Raji (cell line): ENCODE measurements around the gene PLCG2.

ENCODE experiments used
- POLR2A ChIP-seq: IDR thresholded peaks from 2 replicates; pipeline ENCODE4 v1.6.1; 2011; ENCODE audit warnings: low read depth, low read length, control low read depth; ENCODE audit not compliant: insufficient read depth

The PLCG2 gene

DNA sequence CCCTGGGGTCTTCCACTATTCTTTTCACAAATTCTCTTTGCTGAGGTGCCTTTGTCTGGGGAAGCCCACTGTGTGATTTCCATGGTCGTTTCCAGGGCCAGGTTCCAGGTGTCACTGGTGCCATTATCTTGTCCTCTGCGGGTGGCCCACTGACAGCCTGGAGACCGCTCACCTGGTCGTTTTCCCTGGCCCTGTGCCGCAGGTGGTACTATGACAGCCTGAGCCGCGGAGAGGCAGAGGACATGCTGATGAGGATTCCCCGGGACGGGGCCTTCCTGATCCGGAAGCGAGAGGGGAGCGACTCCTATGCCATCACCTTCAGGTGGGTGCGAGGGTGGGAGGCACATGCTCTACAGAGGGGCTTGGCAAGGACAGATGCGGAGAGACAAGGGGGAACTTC is 133.3 kb downstream of the PLCG2 start:
- no peak for TF ChIP-seq POLR2A

DNA sequence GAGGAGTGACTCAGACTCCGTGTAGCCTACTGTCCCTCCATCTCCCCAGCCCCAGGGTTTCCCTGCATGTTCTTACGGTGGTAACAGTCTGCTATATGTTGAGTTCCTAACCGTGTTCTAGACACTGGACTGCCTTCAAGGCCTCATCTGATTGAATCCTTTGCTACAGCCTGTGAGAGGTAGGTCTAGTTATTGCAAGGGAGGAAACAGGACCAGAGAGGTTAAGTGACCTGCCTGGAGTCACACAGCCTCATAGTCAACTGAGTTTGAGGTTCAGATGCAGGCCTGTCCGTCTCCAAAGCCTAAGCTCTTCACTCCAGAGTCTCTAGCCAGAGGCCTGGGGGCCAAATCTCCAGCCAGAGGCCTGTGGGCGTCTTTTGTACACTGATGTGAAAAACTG is 134.1 kb downstream of the PLCG2 start:
- no peak for TF ChIP-seq POLR2A

DNA sequence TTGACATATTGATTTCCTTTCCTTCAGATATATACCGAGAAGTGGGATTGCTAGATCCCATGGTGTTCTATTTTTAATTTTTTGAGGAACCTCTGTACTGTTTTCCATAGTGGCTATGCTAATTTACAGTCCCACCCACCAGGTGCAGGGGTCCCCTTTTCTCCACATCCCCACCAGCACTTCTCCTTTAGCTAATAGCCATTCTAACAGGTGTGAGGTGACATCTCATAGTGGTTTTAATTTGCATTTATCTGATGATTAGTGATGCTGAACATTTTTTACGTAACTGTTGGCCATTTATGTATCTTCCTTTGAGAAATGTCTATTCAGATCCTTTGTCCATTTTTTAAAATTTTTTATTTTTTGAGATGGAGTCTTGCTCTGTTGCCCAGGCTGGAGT is 138.3 kb downstream of the PLCG2 start:
- TF ChIP-seq POLR2A = no peak

DNA sequence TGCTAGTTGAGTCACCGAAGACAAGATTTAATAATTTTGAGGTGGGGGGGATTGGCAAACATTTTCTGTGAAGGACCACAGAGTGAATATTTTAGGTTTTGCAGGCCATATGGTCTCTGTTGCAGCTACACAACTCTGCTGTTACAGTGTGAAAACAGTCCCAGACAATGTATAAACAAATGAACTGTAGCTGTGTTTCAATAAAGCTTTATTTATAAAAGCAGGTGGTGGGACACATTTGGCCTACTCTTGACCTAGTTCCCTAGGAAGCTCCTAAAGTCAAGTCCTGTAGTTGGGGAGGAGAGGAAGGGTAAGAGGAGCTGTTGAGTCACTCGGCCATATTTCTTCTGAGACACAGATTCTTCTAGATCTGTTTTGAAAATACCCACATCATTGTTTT is 139.8 kb downstream of the PLCG2 start:
- TF ChIP-seq POLR2A = no peak

DNA sequence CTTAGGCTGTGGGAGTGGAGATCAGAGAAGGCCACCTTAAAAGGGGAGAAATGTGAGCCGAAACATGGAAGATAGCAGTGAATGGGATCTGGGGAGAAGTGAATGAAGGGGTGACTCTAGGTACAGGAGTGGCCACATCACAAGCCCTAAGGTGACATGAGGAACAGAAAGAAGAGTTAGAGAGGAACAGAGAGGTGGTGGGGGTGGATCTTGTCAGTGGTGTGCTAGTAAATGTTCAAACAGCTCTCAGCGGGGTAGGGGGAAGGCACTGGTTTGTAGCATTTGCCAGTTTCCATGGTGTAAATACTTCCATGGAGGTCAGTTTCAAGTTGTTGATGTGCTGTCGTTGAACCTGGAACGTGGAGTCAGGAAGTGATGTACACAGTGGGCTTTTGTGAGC is 141.4 kb downstream of the PLCG2 start:
- TF ChIP-seq POLR2A = no peak

DNA sequence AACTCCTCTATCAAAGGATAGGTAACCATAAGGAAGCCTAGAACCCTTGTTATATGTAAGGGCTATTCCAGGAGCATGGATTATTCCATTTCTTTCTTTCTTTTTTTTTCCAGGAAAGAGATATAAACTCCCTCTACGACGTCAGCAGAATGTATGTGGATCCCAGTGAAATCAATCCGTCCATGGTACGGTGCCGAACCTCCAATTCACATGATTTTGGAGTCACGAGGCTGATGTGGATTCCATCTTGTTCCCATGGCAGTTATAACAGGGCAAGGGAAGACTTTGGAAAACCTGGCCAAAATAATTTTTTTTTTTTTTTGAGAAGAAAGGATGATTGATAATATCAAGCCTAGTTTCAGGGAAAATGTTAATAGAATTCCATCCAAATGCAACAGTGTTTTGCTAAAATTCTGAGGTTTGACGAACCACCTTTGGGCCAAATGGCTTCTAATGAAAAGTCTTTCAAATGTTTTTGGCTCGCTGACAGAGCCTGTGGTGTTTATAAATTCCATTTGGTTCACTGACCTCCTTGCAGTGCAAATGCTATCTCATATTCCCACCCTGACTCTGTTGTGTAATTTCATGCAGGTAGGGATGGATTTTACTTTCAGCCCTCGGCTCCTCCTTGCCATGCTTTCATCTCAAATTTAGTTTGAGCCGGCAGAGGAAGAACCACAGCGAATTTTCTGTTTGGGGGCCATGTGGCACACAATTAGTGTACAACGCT is 142.2 kb downstream of the PLCG2 start:
- no peak for TF ChIP-seq POLR2A

DNA sequence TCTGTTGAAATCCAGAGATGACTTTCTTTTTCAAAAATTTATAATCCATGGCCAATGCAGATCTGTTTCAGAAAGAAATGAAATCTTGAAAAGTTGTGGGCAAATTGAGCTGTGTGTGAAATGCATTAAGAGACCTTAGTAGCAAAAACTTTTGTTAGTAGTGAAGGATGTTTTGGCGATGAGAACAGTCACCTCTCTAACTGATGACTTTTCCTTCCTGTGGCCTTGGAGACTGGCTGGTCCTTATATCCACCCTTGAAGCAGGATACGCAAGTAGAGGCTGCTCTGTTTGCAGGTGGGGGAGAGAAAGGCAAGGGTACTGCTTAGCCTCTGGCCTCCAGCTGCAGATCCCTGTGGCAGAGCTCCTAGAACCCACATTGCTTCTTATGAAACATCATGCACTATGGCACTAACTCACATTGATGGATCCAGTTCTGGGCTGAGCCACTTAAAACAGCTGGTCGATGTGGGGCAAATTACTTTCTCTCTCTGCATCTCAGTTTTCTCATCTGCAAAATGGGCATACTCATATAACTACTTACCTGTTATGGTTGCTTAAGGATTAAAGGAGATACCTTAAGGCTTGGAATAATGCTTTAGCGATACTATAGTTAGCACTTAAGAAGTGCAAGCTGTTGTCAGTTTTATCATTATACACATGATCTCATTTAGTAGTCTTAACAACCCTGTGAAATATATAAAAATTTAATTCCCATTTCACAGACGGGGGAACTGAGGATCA is 142.9 kb downstream of the PLCG2 start:
- no peak for TF ChIP-seq POLR2A

DNA sequence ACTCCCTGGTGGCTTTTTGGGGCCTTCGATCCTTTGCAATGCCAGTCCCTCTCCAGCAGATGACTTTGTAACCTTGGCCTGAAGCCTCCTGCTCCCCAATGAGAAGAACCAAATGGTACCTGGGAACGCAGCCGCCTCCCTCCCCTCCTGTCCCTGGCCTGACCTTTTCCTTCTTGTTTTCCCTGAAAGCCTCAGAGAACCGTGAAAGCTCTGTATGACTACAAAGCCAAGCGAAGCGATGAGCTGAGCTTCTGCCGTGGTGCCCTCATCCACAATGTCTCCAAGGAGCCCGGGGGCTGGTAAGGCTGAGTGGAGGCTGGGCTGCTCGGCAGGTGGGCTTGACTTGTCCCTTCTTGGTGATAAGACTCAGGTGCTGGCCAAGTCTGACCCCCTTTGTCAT is 144.2 kb downstream of the PLCG2 start:
- TF ChIP-seq POLR2A = no peak

DNA sequence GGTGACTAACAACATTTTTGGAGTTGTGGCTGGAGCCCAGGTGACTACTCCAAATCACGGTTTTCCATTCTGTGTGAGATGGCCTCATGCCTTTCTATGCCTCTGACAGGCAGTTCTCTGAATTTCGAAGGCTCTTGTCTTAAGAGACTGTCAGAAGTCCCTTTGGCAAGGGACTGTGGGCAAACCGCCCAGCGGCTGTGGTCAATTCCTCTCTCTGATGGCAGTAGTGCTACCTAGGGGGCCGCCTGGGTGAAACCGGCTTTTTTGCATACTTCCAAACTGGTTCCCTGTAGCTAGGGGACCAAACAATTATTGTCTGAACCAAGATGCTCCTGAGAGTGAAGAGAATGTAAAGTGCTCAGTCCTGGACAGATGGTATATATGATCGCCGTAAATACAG is 145.9 kb downstream of the PLCG2 start:
- TF ChIP-seq POLR2A = no peak

DNA sequence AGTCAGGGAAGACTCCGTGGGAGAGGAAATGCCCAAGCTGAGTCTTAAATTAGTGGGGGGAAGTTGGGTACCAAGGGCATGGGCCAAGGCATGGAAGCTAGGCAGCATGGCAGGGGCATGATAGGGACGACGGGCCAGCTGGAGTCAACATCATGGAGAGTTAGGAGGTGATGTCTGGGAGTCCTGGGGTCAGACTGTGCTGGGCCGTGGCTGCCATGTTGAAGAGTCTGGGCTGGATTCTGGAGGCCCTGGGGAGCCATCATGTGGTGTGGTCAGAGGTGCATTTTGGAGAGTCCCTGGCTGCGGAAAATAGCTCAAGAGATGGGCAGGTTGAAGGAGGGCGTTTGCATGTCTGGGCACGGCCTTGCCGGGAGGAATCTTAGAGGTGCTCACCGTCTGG is 146.9 kb downstream of the PLCG2 start:
- TF ChIP-seq POLR2A = no peak

DNA sequence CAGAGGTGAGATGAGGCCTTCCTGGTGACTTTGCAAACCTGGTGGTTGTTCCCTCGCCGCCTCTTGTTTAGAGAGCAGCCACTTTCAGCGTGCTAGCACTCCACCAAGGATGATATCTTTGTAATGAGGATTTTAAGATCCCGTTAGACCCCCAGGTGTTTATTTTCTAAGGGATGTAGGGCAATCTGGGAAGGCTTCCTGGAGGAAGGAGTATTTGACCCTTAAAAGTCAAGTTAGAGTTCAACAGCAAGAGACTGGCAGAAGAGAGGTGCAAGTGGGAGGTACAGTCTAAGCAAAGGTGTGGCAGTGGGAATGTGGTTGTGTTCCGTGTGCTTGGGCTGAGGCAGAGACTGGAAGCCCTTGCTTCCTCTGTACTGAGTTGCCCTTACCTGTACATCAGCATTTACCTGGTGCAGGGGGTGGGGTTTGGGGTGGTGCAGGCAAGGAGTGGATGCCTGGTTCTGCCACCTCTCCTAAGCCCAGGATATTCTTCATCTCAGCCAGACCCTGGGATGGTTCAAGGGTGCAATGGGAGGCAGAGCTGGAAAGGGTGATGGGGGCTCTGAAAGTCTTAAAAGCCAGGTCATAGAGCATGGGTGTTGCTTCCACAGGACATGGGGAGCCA is 148.6 kb downstream of the PLCG2 start:
- TF ChIP-seq POLR2A = no peak

DNA sequence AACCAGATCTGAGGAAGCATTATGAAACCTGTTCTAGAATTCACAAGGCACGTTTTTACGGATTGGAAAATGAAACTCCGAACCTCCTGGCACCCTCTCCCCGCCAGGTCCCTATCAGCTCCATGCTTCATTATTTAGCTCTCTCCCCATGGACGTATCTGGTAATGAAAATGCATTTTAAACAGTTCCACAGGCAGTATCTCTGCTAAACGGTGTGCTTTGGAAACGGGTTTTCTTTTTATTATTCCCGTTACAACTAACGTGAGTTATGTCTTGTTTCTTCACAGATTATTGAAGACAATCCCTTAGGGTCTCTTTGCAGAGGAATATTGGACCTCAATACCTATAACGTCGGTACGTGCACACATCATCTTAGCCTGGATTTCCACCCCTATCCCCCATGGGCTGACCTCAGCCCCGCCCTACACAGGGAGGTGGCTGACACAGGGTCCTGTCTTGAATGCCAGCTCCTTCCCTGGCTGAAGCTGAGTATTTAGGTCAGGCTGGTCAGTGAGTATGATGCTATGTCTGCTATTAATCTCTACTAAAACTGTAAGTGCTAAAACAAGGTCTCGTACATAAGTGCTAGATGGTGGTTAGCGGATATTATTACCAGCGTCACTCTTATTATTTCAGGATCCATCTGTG is 149.3 kb downstream of the PLCG2 start:
- TF ChIP-seq POLR2A = no peak

DNA sequence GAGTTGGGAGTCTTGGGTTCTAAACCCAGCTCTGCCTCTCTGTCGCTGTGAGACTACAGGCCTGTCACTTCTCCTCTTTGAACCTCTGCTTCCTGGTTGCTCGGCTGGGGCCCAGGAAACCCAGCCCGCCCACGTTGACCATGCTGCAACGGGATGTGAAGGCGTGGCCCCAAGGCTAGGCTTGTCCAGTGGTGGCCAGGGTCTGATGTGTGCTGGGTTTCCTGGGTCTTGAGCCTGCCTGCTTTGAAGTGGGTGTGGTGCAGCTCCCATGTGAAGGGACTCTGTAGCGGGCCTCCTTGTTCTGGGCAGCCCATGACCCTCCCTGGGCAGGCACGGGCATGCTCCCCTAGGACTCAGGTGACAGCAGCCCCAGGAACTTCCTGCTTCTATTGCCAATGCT is 149.9 kb downstream of the PLCG2 start:
- no peak for TF ChIP-seq POLR2A

DNA sequence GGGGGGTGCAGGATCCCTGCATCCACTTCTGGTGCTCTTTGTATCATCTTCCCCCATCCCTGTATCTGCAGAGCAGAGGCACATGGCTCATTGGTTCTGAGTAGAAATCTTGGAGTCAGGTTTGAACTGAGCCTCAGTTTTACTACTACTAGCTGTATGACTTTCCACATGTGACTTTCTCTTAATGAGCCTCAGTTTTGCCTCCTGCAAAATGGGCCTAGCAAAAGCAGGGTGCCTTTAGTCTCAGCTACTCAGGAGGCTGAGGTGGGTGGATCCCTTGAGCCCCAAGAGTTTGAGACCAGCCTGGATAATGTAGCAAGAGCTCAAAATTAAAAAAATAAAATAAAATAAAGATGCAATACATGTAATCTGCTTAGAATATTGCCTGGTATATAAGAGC is 150.8 kb downstream of the PLCG2 start:
- TF ChIP-seq POLR2A = no peak

DNA sequence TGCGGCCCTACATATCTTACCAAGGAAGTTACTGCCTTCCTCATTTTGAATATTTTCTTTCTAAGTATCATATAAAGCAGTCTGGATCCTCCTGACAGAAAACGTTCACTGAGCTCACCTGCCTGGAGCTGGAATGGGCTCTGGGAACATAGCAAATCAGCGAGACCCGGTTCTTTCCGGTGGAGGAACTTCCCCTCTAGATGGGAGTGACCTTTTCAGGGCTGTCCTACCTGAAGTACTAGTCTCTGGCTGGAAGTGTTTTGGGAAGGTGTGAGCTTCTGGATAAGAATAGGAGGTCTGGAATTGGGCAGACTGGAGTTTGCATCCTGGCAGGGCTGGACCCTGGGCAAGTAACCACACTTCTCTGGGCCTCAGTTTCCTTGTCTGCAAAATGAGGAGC is 152.8 kb downstream of the PLCG2 start:
- TF ChIP-seq POLR2A = no peak

DNA sequence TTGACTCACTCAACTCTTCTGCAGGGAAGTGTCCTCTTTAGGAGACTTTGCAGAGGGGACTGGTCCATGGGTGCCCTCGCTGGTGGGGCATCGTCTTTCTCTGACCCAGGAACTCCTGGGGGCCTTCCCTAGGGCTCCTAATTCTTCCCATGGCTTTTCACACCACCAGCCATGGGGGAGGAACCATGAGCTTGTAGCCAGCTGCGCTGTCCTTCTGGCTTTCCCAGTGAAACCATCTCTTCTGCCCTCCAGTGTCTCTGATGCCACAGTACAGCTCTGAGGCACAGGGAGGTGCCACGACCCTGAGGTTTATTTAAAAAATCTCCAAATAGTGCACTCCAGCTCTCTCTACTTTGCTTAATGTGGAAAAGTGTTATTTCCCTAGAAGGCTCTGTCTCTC is 153.6 kb downstream of the PLCG2 start:
- TF ChIP-seq POLR2A = no peak

DNA sequence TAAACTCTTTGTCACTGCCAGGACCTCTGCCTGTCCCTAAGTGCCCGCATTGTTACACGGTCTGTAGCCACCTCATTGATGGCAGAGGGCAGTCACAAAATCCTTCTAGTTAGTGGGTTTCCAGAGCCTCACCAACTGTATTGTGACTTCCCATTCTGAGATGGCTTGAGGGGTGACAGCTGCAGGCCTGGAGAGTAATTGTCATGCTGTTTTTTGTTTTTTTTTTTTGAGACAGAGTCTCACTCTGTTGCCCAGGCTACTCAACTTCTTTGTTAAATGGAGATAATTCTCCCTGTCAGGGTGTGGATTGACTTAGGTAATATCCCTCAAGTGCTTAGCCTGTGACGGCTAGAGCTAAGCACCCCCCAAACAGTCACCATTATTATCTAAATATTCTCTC is 154.3 kb downstream of the PLCG2 start:
- no peak for TF ChIP-seq POLR2A
